HepG2 (cell line): ENCODE results near the gene KRT71. TPM values are rescaled to one million over a fixed set of nuclear protein-coding genes. Genes with fewer than 3 reads are reported as not detected.

ENCODE experiments used
- BCLAF1 ChIP-seq: fragments of 450-650 bp; IDR thresholded peaks from 2 replicates; pipeline ENCODE4 v1.6.1; 2017; ENCODE audit warnings: mild to moderate bottlenecking
- GTF3A ChIP-seq: sonication (generic); formaldehyde crosslinking; conservative IDR thresholded peaks from 2 replicates; pipeline ENCODE4 v1.4.0; 2020; ENCODE audit warnings: mild to moderate bottlenecking, missing genetic modification reagents
- MAFK ChIP-seq, 2 experiments: IDR thresholded peaks in 1 of 2; conservative IDR thresholded peaks in 1 of 2; 2 replicates each; pipeline ENCODE4 v1.6.1; 2011; ENCODE audit warnings: improper control_type of control experiment in 2 of 2, low read length in 2 of 2
- MBNL3 ChIP-seq: fragments of 250-450 bp; sonication (Bioruptor Pico); conservative IDR thresholded peaks from 2 replicates; pipeline ENCODE4 v1.8.0; 2022; ENCODE audit warnings: mild to moderate bottlenecking, inconsistent platforms
- MTA1 ChIP-seq: sonication (generic); formaldehyde crosslinking; IDR thresholded peaks from 2 replicates; pipeline ENCODE4 v1.4.0; 2020; ENCODE audit warnings: missing genetic modification reagents, mild to moderate bottlenecking, borderline replicate concordance
- MXI1 ChIP-seq: IDR thresholded peaks from 3 replicates; pipeline ENCODE4 v1.6.1; 2012; ENCODE audit warnings: low read depth, low read length, inconsistent platforms, borderline replicate concordance
- NCOA2 ChIP-seq: sonication (generic); formaldehyde crosslinking; IDR thresholded peaks from 2 replicates; pipeline ENCODE4 v1.8.0; 2022; ENCODE audit warnings: inconsistent platforms
- RCOR2 ChIP-seq: IDR thresholded peaks from 2 replicates; pipeline ENCODE4 v1.6.1; 2016; ENCODE audit warnings: missing biosample characterization, missing genetic modification reagents
- RXRA ChIP-seq: sonication (generic); formaldehyde crosslinking; IDR thresholded peaks from 2 replicates; pipeline ENCODE4 v1.5.1; 2020; ENCODE audit warnings: missing genetic modification reagents
- SP1 ChIP-seq, 2 experiments: fragments of 450-650 bp in 1 of 2; sonication (generic) in 1 of 2; formaldehyde crosslinking in 1 of 2; IDR thresholded peaks; 2 replicates each; pipeline versions ENCODE4 v1.4.0 to v1.6.1; 2016 to 2020; ENCODE audit warnings: missing genetic modification reagents in 1 of 2
- XRCC5 ChIP-seq: fragments of 200-400 bp; formaldehyde crosslinking; optimal IDR thresholded peaks from 2 replicates; pipeline ENCODE3; 2017; ENCODE audit warnings: mild to moderate bottlenecking, low read length
- ZHX1 ChIP-seq: sonication (generic); formaldehyde crosslinking; IDR thresholded peaks from 2 replicates; pipeline ENCODE4 v1.8.1; 2022; ENCODE audit warnings: low read depth, mild to moderate bottlenecking, missing genetic modification reagents
- ZNF337 ChIP-seq: sonication (generic); formaldehyde crosslinking; IDR thresholded peaks from 2 replicates; pipeline ENCODE4 v1.5.1; 2020; ENCODE audit warnings: missing genetic modification reagents, low read depth, mild to moderate bottlenecking, borderline replicate concordance
- polyA plus RNA-seq, 8 experiments: library from polyadenylated mRNA; depleted of rRNA in 3 of 8; stranded (reverse) in 7 of 8; unstranded in 1 of 8; fragments of >200 nt; fragmentation: Illumina TruSeq in 4 of 8; extraction: Trizol in 4 of 8; gene quantifications; 2 replicates each; pipeline versions ENCODE4 v1.2.1 to v1.2.3, GENCODE V29; 2011 to 2016; ENCODE audit warnings: low read depth in 4 of 8, missing spikeins in 1 of 8, mixed read lengths in 1 of 8; ENCODE audit not compliant: insufficient read depth in 1 of 8
- total RNA-seq, 5 experiments: library from RNA; depleted of rRNA; stranded (reverse); fragments of >200 nt; fragmentation: Illumina TruSeq; extraction: Trizol; gene quantifications; 2 replicates each; pipeline ENCODE4 v1.2.3, GENCODE V29; 2016; ENCODE audit warnings: low read depth in 1 of 5

The KRT71 gene
- total and polyA plus RNA-seq, 2 of the 13 experiments (the other 11 are each of a cell fraction or from before 2014, with no cell fraction given), result not detected

- TF ChIP-seq SP1 (IDR thresholded peaks at IDR 0.05) (no peak), SP1 (CRISPR knock-in tag; IDR thresholded peaks at IDR 0.05) (no peak), BCLAF1 (no peak), GTF3A (CRISPR knock-in tag) (no peak), MBNL3 (no peak), ZNF337 (CRISPR knock-in tag) (no peak), RXRA (no peak), MAFK (conservative IDR thresholded peaks at IDR 0.05 in 1 of 2, IDR thresholded peaks at IDR 0.05 in 1 of 2; ENCODE audit: low read length in 2 of 2) (no peak), ZHX1 (CRISPR knock-in tag) (no peak), NCOA2 (CRISPR knock-in tag) (no peak), RCOR2 (CRISPR knock-in tag) (no peak), MXI1 (no peak), XRCC5 (no peak), MTA1 (CRISPR knock-in tag) (no peak)
Observed at GRCh38 chr12:52518574-52519386, 34.2 kb downstream of the KRT71 start (continued).
